Breast epithelium (tissue), 4 donors: ENCODE results near the gene STAT6. TPM values are rescaled to one million over a fixed set of nuclear protein-coding genes. Genes with fewer than 3 reads are reported as not detected.

ENCODE experiments used
- DNase-seq, 2 donors: peaks; one replicate each; pipeline ENCODE4 v3.0.0-alpha.2; 2019; ENCODE audit warnings: low spot score in 2 of 2
- H3K27ac ChIP-seq, 2 donors: fragments of 200-600 bp; sonication (generic) in 1 of 2; one replicate each; pipeline ENCODE4 v1.5.1; 2016 to 2019; ENCODE audit warnings: mild to moderate bottlenecking in 1 of 2
- H3K27me3 ChIP-seq, 2 donors: fragments of 200-600 bp; sonication (generic) in 1 of 2; one replicate each; pipeline versions ENCODE4 v1.5.1 to v1.6.0; 2017 to 2019; ENCODE audit warnings: control low read depth in 1 of 2, mild to moderate bottlenecking in 1 of 2
- H3K36me3 ChIP-seq: fragments of 200-600 bp; one replicate; pipeline ENCODE4 v1.5.1; 2019
- H3K4me1 ChIP-seq, 2 donors: fragments of 200-600 bp; sonication (generic); one replicate each; pipeline ENCODE4 v1.5.1; 2016 to 2019; ENCODE audit warnings: control low read depth in 1 of 2
- H3K4me3 ChIP-seq, 3 donors: fragments of 200-600 bp; sonication (generic); 1 replicate in 2 of 3; 2 replicates in 1 of 3; pipeline ENCODE4 v1.5.1; 2016 to 2019; ENCODE audit warnings: mild to moderate bottlenecking in 3 of 3, moderate library complexity in 2 of 3
- H3K9me3 ChIP-seq, 2 donors: fragments of 200-600 bp; sonication (generic) in 1 of 2; one replicate each; pipeline ENCODE4 v1.5.1; 2016 to 2019; ENCODE audit warnings: control low read depth in 1 of 2
- POLR2A ChIP-seq: fragments of 450-650 bp; IDR thresholded peaks from one replicate; pipeline ENCODE4 v1.6.1; 2016; ENCODE audit warnings: antibody characterized with exemption, mild to moderate bottlenecking, moderate library complexity
- POLR2AphosphoS5 ChIP-seq, 3 donors: sonication (generic); formaldehyde crosslinking; IDR thresholded peaks; one replicate each; pipeline ENCODE4 v1.6.1; 2017; ENCODE audit warnings: antibody characterized with exemption in 3 of 3
- intact Hi-C: fragments of 100-400 bp; cut with DNase I; formaldehyde crosslinking; loops from one replicate; pipeline ENCODE4 v1.15.1; 2023; ENCODE audit warnings: low total_unique reads
- total RNA-seq, 3 donors: library from RNA; depleted of rRNA; stranded (reverse); fragments of >200 nt; gene quantifications; one replicate each; pipeline ENCODE4 v1.1.0, GENCODE V29; 2016
- TF ChIP-seq, protein P1 (sequence below), 3 donors: fragments of 450-650 bp; IDR thresholded peaks; one replicate each; pipeline ENCODE4 v1.5.1; 2016 to 2017; ENCODE audit warnings: antibody characterized with exemption in 3 of 3, mild to moderate bottlenecking in 3 of 3, moderate library complexity in 3 of 3

STAT6 gene
- total RNA-seq, 3 donors from 2014 or later, result 139 to 147 (median 146) TPM

DNA sequence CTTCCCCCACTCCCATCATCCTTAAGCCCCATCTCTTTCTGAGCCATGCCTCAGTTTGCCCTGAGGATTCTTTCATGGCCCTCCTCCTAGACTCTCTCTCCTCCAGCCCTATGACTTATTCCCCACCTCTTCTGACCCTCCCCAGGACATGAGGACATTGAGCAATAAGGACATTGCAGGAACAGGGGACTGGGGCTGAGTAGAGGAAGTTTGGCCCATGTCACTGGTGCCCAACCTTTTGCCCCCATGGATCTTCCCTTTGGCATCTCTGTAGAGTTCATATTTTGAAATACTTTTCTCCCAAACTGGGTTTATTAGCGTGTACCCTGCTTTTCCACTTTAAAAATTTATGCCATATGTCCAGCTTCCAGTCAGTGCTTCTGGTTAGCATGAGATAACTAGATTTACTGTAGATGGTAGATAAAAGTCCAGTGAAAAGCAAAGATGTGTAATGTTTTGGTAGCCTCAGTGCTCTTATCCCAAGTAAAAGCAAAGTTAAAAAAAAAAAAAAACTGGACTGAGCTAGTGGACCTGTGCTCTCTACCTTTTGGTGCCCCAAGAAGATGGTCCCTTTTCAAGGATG is 42.3 kb upstream of the STAT6 start:
- DNase-seq, result no peak
- H3K9me3 ChIP-seq, result no peaks in the 10 kb centered on the region
- TF ChIP-seq, protein P1, sequence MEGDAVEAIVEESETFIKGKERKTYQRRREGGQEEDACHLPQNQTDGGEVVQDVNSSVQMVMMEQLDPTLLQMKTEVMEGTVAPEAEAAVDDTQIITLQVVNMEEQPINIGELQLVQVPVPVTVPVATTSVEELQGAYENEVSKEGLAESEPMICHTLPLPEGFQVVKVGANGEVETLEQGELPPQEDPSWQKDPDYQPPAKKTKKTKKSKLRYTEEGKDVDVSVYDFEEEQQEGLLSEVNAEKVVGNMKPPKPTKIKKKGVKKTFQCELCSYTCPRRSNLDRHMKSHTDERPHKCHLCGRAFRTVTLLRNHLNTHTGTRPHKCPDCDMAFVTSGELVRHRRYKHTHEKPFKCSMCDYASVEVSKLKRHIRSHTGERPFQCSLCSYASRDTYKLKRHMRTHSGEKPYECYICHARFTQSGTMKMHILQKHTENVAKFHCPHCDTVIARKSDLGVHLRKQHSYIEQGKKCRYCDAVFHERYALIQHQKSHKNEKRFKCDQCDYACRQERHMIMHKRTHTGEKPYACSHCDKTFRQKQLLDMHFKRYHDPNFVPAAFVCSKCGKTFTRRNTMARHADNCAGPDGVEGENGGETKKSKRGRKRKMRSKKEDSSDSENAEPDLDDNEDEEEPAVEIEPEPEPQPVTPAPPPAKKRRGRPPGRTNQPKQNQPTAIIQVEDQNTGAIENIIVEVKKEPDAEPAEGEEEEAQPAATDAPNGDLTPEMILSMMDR (IDR thresholded peaks at IDR 0.05), result no peak
- TF ChIP-seq POLR2A (no peak), POLR2AphosphoS5 (IDR thresholded peaks at IDR 0.05) (peak in 2 of 3 donors; percentile 33 to 34)
- intact Hi-C loops, result no loop called here
- peaks cover 18 to 19% of the 10 kb centered on the region in 2 donors for H3K4me1 ChIP-seq
- no peaks in the 10 kb centered on the region for H3K36me3 ChIP-seq
- H3K27ac ChIP-seq, result peak overlapping the region; percentile 77 to 91
- H3K4me3 ChIP-seq, result no peak overlapping the region
- H3K27me3 ChIP-seq, result no peaks in the 10 kb centered on the region

DNA sequence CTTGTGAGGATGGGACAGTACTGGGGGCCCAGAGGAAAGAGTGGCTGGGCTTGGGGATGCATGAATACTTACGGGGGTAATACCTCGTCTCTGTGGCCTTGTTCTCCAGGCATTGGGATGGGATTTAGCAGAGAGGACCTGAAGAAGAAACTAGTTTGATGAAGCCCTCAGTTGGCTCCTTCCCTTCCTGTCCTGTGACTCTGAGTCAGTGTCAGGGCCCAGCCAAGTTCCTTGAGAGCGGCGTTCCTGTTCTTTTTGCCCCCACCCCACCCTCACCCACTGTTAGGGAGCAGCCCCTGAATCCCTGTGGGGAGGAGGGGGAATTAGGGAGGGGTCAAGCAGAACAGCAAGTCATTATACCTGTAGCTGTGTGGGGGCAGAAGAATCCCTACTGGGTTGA is 41.5 kb upstream of the STAT6 start:
- intact Hi-C loops, result no loop called here
- H3K9me3 ChIP-seq, result no peaks in the 10 kb centered on the region
- H3K36me3 ChIP-seq, result no peaks in the 10 kb centered on the region
- H3K4me3 ChIP-seq, result peak overlapping the region in 1 of 3 donors; percentile 36
- no peaks in the 10 kb centered on the region for H3K27me3 ChIP-seq
- TF ChIP-seq POLR2AphosphoS5 (IDR thresholded peaks at IDR 0.05), result peak in 1 of 3 donors; percentile 23
- TF ChIP-seq POLR2A, result no peak
- TF ChIP-seq, protein P1 (IDR thresholded peaks at IDR 0.05), result no peak
- H3K27ac ChIP-seq, result peak overlapping the region; percentile 77 to 91
- H3K4me1 ChIP-seq, result peaks cover 18 to 19% of the 10 kb centered on the region in 2 donors
- peak in 1 of 2 donors; percentile 47 for DNase-seq

DNA sequence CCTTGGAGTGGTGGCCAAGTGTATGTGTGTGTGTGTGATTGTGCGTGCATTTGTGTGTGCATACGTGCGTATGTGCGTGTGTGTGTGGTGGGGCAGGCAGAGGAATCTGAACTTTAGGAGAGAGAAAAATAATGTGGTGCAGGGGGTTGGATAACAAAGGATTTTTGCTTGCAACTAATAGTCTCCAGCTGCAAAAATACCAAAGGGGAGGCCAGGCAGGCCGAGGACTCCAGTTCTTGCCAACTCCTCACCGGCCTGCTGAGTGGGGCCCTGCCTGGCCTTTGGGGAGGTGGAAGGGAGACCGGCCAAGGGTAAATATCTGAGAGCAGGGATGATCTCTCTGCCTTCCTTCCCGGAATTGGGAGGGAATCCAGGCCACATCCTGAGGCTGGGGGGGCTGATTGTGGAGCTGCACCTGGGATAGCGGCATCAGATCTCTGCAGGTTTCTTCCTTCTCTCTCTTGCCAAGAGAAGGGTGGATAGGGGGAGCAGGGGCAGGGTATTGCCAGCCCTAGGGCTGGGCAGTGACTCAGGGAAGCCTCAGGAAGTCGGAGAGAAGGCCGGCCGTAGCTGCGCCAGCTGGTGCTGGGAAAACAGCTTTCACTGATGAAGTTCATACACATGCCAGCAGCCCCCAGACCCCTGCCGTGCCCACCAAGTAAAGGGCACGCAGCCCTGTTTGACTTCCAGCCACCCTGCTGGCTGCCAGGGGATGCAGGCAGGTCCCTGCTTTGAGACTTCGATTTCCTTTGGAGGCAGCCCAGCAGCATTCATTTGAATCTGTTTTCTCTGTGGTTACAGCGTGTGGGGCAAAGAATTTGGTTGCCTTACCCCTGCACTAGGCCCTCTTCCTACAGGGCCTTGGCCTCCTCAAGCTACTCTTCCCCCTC is 40.8 kb upstream of the STAT6 start:
- TF ChIP-seq POLR2A, result no peak
- peak in 1 of 3 donors; percentile 21 for TF ChIP-seq POLR2AphosphoS5 (IDR thresholded peaks at IDR 0.05)
- Histone ChIP-seq H3K4me3 (peak overlapping the region in 1 of 3 donors; percentile 36), H3K9me3 (no peaks in the 10 kb centered on the region), H3K27me3 (no peaks in the 10 kb centered on the region), H3K36me3 (no peaks in the 10 kb centered on the region), H3K4me1 (peaks cover 18 to 19% of the 10 kb centered on the region in 2 donors), H3K27ac (peak overlapping the region; percentile 77 to 91)
- peak in 1 of 2 donors; percentile 44 for DNase-seq
- intact Hi-C loops, result no loop called here

DNA sequence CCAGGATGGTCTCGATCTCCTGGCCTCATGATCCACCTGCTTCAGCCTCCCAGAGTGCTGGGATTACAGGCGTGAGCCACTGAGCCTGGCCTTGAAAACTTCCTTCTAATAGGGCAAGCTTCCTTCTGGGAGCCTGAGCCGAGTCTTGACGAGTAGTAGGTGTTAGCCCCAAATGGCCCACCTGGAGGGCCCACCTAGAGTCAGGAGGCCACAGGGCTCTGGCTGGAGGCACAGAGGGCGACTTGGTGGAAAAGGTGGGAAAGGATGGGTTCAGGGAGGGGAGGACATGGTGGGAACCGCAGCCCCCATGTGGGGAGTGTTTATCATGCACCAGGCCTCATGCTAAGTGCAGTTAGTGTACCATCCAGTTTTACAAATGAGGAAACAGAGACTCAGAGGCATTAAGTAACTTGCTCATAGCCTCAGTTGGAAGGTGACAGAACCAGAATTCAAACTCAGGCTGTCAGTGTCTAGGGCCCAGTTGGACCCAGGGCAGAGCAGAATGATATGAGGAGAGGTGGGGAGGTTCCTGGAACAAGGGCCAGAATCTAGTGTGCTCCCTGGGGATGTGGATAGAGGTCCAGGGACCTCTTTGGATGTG is 39.3 kb upstream of the STAT6 start:
- H3K27me3 ChIP-seq, result no peaks in the 10 kb centered on the region
- H3K9me3 ChIP-seq, result no peaks in the 10 kb centered on the region
- H3K4me1 ChIP-seq, result peaks cover 18 to 19% of the 10 kb centered on the region in 2 donors
- no peak overlapping the region for H3K4me3 ChIP-seq
- TF ChIP-seq, protein P1 (IDR thresholded peaks at IDR 0.05), result no peak
- TF ChIP-seq POLR2A, result no peak
- TF ChIP-seq POLR2AphosphoS5 (IDR thresholded peaks at IDR 0.05), result no peak
- no peaks in the 10 kb centered on the region for H3K36me3 ChIP-seq
- intact Hi-C loops, result no loop called here
- H3K27ac ChIP-seq, result peak overlapping the region; percentile 77 to 91
- no peak for DNase-seq

DNA sequence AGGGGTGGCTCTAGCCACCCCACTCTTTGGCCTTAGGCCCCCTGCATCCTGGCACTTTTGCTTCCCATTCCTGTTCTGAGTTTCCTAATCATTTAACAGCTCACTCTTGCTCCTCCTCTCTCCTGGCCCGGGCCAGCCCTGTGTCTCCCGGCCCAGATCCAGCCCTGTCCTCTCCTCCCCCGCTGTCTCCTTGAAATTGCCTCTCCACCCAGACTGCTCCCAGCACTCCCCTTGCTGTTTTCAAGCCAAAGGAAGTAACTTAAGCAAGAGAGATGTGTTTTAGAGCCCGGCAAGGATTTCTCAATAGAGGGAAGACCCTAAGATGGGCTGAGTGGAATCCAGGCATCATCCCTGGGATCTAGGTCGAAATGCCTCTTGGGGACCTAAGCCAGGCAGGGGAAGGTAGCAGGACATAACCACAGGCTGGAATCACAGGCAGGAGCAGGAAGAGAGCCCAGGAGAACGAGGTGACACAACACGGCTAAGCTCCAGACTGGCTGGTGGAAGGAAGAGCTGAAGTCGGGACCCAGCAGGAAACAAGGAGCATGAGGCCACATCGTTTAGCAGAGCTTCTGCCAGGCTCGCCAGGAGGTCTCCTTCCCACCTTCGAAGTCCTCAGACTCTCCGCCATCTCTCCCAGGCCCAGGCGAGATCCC is 38.2 kb upstream of the STAT6 start:
- peak overlapping the region in 1 of 3 donors; percentile 42 for H3K4me3 ChIP-seq
- no peaks in the 10 kb centered on the region for H3K9me3 ChIP-seq
- H3K4me1 ChIP-seq, result peaks cover 18 to 19% of the 10 kb centered on the region in 2 donors
- H3K27me3 ChIP-seq, result no peaks in the 10 kb centered on the region
- DNase-seq, result peak in 1 of 2 donors; percentile 71
- intact Hi-C loops, result no loop called here
- H3K27ac ChIP-seq, result peak overlapping the region; percentile 88 to 96
- TF ChIP-seq, protein P1 (IDR thresholded peaks at IDR 0.05), result no peak
- TF ChIP-seq POLR2AphosphoS5 (IDR thresholded peaks at IDR 0.05) (peak in 1 of 3 donors; percentile 17), POLR2A (no peak)
- no peaks in the 10 kb centered on the region for H3K36me3 ChIP-seq
